GM19324 (cell line): Measurements from ENCODE around the gene NRG2.
A peak's percentile ranks its signal among the peaks of the same experiment; 100 is the strongest.

Experiments
- ATAC-seq: cut with Tn5 transposase; IDR thresholded peaks from one replicate; pipeline ENCODE4 v1.9.1; 2021; ENCODE audit warnings: mild to moderate bottlenecking, moderate library complexity; ENCODE audit not compliant: unreplicated experiment, low FRiP score

Gene NRG2

DNA sequence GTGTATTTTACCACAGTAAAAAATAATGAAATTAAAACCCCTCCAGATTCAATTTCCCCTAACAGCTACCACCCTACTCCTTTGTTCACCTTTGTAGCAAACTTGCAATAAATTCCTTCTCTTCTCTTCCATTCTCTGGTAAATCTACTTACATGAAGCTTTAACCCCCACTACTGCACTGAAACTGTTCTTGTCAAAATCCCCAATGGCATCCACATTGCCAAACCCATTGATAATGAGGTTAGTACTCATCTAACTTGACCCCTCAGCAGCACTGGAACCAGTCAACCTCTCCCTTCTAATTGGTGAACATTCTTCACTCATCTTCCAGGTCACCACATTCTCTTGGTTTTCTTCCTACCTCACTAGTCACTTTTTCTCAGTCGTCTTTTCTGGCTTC lies 29.6 kb downstream of the NRG2 start:
- ATAC-seq: no peak

DNA sequence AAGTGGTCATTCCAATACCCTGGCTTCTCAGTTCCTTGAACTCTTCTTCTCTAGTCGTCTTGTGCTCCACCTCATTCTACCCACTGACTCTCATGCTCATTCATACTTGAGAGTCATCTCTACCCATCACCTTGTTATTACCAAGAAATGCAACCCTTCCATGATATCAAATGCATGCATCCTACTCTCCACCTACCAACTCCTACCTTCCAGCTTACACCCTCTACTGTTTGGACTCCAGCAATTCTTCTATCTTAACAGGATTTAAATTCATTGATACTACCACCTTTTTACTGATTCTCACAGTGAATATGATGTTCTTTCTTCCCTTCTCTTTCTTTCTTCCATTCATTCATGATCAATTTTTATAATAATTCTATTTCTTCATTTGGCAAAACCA lies 30.7 kb downstream of the NRG2 start:
- ATAC-seq: no peak

DNA sequence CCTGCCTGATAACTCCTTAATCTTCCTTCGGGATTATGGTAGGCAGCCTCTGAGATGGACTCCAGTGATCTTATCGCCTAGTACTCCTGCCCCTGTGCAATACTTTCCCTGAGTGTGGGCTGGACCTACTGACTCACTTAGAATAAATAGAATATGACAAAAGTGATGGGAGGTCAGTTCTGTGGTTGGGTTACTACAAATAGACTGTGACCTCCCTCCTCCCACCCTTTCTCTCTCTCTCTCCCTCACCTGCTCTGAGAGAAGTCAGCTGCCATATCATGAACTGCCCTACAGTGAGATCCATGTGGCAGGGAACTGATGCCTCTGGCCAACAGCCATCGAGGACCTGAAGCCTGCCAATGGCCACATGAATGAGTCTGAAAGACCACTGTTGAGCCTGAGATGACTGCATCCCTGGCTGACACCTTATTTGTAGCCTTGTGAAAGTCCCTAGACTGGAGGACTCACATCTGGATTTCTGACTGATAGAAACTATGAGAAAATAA lies 31.7 kb downstream of the NRG2 start:
- no peak for ATAC-seq

DNA sequence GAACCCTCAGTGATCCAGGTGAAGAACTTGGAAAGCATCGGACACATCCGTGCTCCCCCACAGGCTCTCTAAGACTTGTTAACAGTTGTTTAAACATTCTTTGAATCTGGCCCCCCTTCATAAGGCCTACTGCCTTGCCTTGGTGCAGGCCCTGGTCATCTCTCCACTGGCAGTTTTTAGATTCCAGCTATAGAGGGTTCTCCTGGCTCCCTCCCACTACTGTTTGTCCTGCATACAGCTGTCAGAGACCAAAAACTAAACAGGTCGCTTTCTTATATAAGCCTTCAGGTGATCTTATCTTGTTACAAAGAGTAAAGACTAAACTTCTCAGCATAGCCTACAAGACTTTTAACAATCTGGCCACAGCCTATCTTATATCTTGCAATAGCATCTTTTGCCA lies 32.3 kb downstream of the NRG2 start:
- no peak for ATAC-seq

DNA sequence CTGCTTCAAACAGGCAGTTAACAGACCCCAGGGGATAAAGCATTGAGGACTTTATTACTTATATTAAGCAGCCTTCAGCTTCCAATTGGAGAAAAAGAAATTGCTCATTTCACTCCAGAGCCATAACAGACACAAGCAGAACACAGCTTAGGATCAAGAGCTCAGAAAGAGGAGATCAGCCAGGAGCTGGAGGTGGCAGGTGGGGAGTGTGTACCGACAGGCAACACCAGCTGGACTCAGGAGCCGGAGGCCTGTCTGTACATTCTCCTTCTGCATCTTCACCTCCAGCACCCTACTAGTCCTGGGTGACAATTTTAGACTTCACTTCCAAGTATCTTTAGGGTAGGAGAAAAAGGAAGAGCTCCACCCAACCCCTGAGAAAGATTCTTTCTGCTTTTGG lies 35.8 kb downstream of the NRG2 start:
- ATAC-seq: no peak

DNA sequence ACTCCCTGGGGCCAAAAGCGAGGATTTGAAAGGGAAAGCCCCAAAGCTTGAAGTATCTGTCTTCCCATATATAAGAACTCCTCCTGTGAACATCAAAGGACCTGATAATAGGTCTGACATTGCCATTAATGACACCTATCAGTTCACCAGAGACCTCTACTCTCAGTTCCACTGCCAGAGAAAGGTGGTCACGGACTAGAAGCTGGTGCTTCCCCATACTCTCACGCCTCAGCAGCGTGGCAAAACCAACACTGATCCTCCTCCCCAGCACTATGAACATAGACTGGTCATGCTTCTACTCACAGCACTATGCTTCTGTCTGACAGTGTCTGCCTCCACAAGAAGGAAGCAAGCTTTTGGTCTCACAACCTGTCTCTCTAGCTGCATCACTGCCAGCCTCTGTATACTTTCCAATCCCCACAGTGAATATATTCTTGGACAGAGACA lies 37.9 kb downstream of the NRG2 start:
- peak; percentile 74 for ATAC-seq

DNA sequence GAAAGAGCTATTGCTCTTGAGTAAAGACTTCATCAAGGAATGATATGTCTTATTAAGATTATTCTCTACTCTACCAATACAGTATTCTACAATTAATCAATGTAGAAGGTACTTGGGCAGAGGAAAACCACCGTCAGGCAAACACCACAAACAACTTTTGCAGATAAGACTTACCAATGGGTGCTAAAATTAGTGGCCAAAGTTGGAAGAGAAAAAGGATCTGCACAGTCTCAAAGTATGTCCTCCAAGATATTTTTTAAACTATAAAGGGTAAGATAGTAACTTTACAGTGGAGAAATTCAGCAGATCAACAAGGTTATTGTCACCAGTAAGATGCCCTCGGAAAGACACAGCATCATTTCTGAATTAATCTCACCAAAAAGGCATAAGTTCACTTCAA lies 38.9 kb downstream of the NRG2 start:
- no peak for ATAC-seq

DNA sequence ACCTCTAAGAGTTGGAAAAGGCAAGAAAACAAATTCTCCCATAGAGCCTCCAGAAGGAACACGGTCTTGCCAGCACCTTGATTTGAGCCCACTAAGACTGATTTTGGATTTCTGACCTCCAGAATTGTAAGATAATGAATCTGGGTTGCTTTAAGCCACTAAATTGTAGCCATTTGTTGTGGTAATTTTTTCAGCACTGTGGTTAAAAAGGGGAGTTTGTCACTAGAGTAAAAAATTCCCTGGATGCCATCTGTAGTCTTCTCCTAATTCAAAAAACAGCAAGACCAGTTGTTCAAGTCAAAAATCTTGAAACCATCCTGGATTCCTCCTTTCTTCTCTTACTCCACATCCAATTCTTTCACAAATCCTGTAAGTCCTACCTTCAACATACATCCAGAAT lies 39.6 kb downstream of the NRG2 start:
- ATAC-seq: no peak

DNA sequence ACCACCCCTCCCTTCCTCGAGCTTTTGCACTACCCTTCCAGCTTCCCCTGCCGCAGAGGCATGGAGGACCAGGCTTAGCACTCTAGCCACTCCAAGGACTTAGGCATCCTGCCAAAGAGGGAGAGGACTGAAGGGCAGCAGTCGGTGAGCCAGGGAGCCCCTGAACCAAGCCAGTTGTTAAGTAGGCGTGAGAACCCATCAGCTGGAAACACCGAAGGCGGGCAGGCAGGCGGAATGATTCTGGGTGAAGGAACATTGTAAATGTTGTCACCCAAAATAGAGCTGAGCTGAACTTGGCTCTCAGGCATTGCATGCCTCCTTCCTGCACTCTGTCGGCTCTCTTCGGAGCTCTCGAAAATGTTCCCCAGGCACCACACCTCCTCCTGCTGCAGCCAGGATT lies 42.8 kb downstream of the NRG2 start:
- no peak for ATAC-seq

DNA sequence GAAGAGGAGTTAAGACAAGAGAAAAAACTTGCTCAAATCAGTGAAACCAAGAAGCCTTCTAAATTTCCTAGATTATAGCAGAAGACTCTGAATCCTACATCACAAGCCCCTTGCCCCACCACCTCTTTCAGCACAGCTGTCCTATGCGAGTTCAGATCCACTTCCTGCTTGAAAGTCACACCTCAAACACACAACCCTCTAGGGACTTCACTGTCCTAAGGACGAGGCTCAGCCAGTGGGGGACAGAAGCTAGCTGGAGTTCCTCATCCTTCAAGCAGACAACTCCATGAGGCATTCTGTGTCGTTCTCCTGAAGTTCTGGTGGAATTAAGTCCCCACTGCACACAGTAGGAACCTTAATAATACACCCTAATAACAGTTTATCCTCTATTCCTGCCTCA lies 44.3 kb downstream of the NRG2 start:
- ATAC-seq: no peak

DNA sequence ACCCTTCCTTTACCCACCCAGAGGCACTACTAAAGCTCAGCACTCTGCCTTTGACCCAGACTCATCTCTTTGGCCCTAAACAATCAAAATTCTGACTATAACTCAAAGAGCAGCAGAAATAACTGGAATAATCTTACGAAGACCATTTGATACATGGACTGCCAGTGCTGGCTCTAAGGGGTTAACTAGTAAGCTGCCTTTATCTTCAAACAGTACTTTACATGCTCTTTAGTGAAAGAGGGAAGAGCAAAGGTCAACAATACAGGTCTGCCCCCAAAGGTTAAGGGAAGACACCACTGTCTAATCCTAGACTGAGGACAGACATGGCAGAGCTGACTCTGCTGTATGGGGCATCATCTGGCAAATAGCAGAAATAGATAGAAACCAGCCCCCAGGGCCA lies 45.8 kb downstream of the NRG2 start:
- no peak for ATAC-seq

DNA sequence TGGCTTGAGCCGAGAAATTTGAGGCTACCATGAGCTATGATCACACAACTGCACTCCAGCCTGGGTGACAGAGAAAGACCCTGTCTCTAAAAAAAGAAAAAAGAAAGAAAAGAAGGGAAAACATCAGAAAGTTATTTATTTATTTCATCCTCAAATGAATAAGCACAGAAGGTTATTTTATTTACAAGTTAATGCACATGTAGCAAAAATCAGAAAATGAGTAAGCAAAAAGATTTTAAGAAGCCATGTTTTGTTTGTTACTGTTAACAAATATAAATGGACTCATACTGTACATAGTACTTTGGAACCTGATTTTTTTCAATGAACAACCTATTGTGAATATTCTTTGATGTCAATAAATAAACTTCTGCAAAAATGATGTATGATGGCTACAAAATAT lies 47.2 kb downstream of the NRG2 start:
- no peak for ATAC-seq

DNA sequence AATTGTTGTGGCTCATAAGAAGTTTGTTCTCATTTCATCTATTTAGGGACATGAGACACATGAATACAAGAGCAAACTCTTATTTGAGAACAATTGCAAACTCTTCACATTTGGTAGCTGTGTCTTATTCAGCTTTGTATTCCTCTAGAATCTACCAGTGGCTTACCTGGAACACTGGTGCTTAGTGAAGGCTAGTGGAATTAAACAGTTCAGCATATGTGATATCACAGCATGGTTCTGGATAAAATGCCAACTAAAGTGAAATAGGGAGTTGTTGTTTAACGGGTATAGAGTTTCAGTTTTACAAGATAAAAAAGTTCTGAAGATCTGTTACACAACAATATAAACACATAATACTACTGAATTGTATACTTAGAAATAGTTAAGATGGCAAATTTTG lies 48.9 kb downstream of the NRG2 start:
- ATAC-seq: no peak

DNA sequence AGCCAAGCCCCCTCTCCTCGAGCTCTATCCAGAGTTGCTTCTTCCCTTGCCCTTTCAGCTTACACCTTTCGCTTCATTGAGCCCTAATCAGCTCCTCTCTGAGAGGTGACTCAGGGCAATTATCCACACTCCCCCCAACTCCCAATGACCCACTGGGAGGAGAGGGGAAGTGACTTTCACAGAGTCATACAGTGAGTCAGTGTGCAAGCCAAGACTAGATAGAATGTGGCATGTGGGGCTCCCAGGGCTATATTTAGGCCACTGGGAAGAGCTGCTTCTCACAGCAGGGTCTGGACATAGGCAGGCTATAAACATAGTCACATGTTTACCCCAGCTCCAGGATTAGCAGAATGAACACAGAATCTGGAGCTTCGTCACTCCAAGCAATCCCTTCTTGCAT lies 57.4 kb downstream of the NRG2 start:
- ATAC-seq: no peak

DNA sequence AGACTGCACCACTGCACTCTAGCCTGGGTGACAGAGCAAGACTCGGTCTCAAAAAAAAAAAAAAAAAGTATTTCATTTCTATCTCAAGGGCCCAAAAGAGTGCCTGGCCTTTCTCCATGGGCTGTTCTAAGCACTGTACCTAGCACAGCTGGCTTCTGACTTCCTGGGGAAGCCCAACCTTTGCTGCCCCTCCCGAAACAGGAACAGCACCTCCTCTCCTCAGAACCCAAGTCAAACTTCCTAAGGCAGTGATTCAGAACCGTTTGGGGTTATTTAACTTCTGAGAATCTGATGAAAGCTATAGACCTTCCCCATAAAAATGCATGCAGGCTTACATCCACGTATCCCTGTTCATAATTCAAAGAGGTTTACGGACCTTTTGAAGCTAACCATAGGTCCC lies 57.8 kb downstream of the NRG2 start:
- no peak for ATAC-seq

DNA sequence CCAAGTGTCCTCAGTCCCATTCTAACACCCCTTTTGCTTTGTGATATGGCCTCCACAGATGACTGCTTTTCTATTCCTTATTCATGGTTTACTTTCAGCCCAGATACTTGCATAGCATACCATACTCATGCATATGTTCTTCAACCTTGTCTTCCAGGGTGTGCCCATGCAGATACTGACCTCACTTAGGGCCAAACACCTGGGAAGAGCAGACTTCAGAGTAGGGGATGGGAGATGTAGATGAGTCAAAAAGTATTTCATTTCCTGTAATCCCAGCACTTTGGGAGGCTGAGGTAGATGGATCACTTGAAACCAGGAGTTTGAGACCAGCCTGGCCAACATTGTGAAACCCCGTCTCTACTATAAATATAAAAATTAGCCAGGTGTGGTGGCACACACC lies 58.3 kb downstream of the NRG2 start:
- no peak for ATAC-seq

DNA sequence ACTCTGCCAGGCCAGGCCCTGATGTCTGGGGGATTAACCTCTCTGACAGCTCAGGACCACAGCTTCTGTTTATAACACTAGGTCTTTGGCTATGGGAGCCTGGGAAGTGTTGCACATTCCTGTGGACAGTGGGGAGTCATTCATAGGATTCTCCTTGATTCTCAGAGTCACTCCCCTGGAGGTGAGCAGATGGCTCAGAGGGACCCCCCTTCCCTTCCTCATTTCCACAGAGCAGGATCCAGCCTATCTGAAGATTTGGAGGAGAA lies 60.2 kb downstream of the NRG2 start:
- no peak for ATAC-seq

DNA sequence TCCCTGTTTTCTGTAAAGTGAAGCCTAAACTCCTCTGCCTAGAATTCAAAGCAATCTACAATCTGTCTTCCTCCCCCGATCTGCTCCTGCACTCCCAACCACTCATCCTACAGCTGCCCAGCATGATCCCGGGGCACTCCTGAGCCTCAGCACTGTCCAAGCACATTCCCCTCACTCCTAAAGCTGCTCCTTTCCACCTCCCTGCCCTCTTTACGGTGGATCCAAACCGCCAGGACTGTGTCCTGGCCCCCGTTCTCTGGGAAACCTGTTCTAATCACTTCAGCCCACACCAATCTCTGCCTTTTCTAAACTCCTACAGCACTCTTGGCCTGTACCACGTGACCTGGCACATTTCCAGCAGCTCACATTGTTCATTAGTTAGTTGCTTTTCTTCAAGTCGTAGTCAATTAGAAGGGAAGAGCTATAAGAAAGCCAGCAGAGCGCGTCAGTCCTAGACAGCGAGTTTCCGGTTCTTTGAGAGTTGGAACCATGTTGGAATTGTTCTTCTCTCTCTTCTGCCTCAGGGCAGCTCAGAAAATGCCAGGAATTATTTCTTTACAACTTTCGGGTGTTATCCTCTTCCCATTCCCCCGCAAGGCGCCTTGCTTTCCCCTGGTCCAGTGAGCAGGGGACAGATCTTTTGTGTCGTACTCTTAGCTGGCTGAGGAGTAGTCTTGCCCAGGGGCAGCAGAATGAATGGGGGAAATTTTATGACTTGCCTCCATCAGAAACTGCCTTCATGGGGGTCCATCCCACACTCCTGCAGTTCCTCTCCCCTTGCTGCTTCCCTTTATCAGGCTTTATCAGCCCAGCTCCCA lies 60.7 kb downstream of the NRG2 start:
- ATAC-seq: no peak

DNA sequence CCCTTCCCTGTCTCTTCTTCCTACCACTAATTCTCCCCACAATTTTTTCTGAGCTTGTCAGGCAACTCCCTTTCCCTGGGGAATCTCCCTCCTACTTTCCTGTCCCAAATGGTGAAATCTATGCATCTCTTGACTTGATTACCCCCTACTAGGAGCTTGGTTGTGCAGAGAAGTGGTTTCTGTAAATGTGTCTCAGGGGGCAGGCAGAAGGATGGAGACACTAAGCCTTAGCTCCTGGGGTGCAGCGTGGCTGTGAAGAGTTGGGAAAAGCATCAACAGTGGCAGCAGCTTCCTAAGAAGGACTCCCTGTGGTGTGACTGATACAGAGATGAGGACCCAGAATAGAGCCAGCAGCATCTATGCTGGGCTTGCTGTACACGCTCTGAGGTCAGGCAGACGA lies 62.3 kb downstream of the NRG2 start:
- no peak for ATAC-seq

DNA sequence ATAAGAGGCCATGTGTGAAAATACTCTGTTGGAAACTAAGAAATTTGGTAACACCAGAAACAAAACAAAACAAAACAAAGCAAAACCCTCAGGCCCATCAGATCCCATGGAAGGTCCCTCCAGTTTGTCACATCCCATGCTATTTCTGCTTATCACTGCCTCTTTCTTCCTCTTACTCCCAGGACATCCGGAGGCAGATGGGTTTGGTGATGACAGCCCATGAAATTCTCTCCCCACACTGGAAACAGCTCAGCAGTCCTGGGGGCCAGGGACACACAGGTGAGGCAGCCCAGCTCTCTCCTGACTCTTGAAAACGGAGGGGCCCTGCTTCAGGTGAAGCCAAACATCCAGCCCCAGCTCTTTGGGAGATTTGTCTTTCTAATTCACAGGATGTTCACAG lies 63.2 kb downstream of the NRG2 start:
- no peak for ATAC-seq

DNA sequence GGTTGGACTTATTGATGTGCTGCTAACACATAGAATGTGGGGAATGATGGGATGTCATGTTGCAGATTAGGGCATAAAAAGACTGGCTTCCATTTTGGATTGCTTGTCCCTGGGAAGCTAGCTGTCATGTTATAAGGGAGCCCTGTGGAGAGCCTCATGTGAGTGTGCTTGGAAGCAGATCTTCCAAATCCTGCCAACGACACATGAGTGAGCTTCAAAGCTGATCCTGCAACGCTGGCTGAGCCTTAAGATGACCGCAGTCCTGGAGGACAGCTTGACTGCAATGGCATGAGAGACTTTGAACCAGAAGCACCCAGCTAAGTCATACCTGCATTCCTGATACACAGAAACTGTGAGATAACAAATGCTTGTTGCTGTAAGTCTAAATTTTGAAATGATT lies 63.6 kb downstream of the NRG2 start:
- no peak for ATAC-seq

DNA sequence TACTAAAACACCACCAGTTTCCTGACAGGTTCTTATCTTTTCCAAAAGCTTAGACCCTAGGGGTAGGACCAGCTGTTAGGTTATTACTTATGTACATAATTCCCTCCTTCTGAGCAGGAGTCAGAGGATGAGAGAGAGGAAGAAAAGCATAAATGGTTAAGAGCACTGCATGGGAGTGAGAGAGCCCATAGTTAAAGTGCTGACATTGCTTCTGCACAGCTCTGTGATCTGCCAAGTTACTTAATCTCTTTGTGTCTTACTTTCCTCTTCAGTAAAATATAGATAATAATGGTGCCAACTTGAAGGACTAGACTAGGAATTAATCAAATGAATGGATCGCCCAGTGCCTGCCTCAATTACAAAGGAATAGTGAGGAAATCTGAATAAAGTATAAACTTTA lies 66.4 kb downstream of the NRG2 start:
- ATAC-seq: no peak

DNA sequence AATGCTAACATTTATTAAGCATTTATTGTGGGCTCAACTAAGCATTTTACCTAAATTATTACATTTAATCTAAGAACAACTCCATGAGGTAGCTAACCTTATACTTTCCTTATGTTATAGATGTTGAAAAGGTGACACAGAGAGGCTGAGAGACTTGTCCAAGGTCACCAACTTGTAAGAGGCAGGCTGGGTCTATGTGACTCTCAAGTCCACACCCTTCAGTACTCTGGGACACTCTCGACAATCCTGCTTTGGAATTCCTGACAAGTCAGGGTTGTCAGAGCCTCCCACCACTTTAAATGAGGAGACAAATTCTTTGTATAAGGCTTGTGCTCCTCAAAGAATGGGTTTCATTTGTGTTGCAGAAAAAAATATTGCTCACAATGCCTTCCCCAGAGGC lies 67.2 kb downstream of the NRG2 start:
- no peak for ATAC-seq
